SU-DHL-6 (cell line): ENCODE measurements around the gene CDK10.

ENCODE experiments used
- H2AFZ ChIP-seq: fragments of 200-600 bp; sonication (generic); 2 replicates; pipeline ENCODE4 v1.6.1; 2014; ENCODE audit warnings: low read depth, mild to moderate bottlenecking, moderate library complexity, mixed read lengths, antibody characterized with exemption, low read length; ENCODE audit not compliant: severe bottlenecking
- H3F3A ChIP-seq: fragments of 200-600 bp; shearing (Covaris generic); 2 replicates; pipeline ENCODE4 v1.6.0; 2016; ENCODE audit warnings: antibody characterized with exemption, mild to moderate bottlenecking; ENCODE audit not compliant: insufficient read depth
- H3K27ac ChIP-seq: fragments of 200-600 bp; sonication (generic); 2 replicates; pipeline ENCODE4 v1.5.1; 2016; ENCODE audit warnings: low read depth, mild to moderate bottlenecking, low read length, moderate library complexity, mixed read lengths
- H3K27me3 ChIP-seq: fragments of 200-600 bp; sonication (generic), shearing (Covaris generic); 2 replicates; pipeline ENCODE4 v1.6.0; 2014; ENCODE audit warnings: mild to moderate bottlenecking, low read length
- H3K36me3 ChIP-seq: fragments of 200-600 bp; sonication (generic); 2 replicates; pipeline ENCODE4 v1.6.1; 2014; ENCODE audit warnings: mild to moderate bottlenecking, low read length, mixed read lengths
- H3K4me2 ChIP-seq: fragments of 300-600, 200-600 bp; shearing (Covaris generic), sonication (generic); 2 replicates; pipeline ENCODE4 v1.6.0; 2014; ENCODE audit warnings: low read length, low read depth, mild to moderate bottlenecking; ENCODE audit not compliant: poor library complexity, severe bottlenecking
- H3K4me3 ChIP-seq: fragments of 200-600 bp; sonication (generic); 2 replicates; pipeline ENCODE4 v1.5.1; 2014; ENCODE audit warnings: antibody characterized with exemption, low read length, mild to moderate bottlenecking, mixed read lengths; ENCODE audit not compliant: insufficient read depth, poor library complexity, severe bottlenecking
- H3K79me2 ChIP-seq: fragments of 200-600 bp; sonication (generic); 2 replicates; pipeline ENCODE4 v1.6.1; 2014; ENCODE audit warnings: mild to moderate bottlenecking, low read length, moderate library complexity; ENCODE audit not compliant: insufficient read depth
- H3K9ac ChIP-seq: fragments of 200-600 bp; sonication (generic); 2 replicates; pipeline ENCODE4 v1.7.0; 2014; ENCODE audit warnings: mild to moderate bottlenecking, low read length
- H3K9me2 ChIP-seq: fragments of 200-600 bp; sonication (generic); replicated peaks from 2 replicates; pipeline ENCODE4 v1.6.1; 2014; ENCODE audit warnings: low read length; ENCODE audit not compliant: insufficient read depth
- H3K9me3 ChIP-seq: fragments of 200-600 bp; sonication (generic); 2 replicates; pipeline ENCODE4 v1.6.1; 2014; ENCODE audit warnings: low read length, mixed read lengths; ENCODE audit not compliant: insufficient read depth
- H4K20me1 ChIP-seq: fragments of 200-600 bp; sonication (generic); 2 replicates; pipeline ENCODE4 v1.6.1; 2014; ENCODE audit warnings: low read depth, mild to moderate bottlenecking, antibody characterized with exemption, low read length, moderate library complexity, mixed read lengths
- CTCF ChIP-seq: fragments of 200-600 bp; sonication (generic); IDR thresholded peaks from one replicate; pipeline ENCODE4 v1.5.1; 2017; ENCODE audit warnings: antibody characterized with exemption, mild to moderate bottlenecking, low read length, moderate library complexity; ENCODE audit not compliant: insufficient read depth, poor library complexity, severe bottlenecking
- EZH2phosphoT487 ChIP-seq: fragments of 200-600 bp; sonication (generic), shearing (Covaris generic); conservative IDR thresholded peaks from 2 replicates; pipeline ENCODE4 v1.6.1; 2018; ENCODE audit warnings: mild to moderate bottlenecking, antibody characterized with exemption, low read length, moderate library complexity, mixed read lengths

The CDK10 gene

GRCh38 chr16:89667633-89668032, 18.9 kb upstream of the CDK10 start:
- peaks cover 5% of the 10 kb centered on the region; the same call in 1 of the 2 replicates for H3K9me3 ChIP-seq
- H3K36me3 ChIP-seq = 0 out of 2 replicates have a peak, but pooled peaks cover 2% of the 10 kb centered on the region
- H3K27me3 ChIP-seq = no peaks in the 10 kb centered on the region
- no peak overlapping the region for H2AFZ ChIP-seq
- H3K4me3 ChIP-seq = no peak overlapping the region
- no peaks in the 10 kb centered on the region for H3K79me2 ChIP-seq
- no peaks in the 10 kb centered on the region for H3F3A ChIP-seq
- no peak overlapping the region for H3K27ac ChIP-seq
- no peaks in the 10 kb centered on the region for H3K9me2 ChIP-seq
- TF ChIP-seq CTCF = no peak
- no peak for TF ChIP-seq EZH2phosphoT487
- no peaks in the 10 kb centered on the region for H4K20me1 ChIP-seq
- H3K9ac ChIP-seq = no peak overlapping the region
- no peak overlapping the region for H3K4me2 ChIP-seq

GRCh38 chr16:89668790-89669158, 17.7 kb upstream of the CDK10 start:
- Histone ChIP-seq H3K79me2 (no peaks in the 10 kb centered on the region), H3K9me3 (peaks cover 5% of the 10 kb centered on the region; the same call in 1 of the 2 replicates), H3K27me3 (no peaks in the 10 kb centered on the region), H3K36me3 (0 out of 2 replicates have a peak, but pooled peaks cover 2% of the 10 kb centered on the region), H3K9ac (no peak overlapping the region), H2AFZ (no peak overlapping the region), H3K9me2 (no peaks in the 10 kb centered on the region), H3K4me2 (no peak overlapping the region), H3F3A (no peaks in the 10 kb centered on the region), H4K20me1 (no peaks in the 10 kb centered on the region), H3K4me3 (no peak overlapping the region), H3K27ac (no peak overlapping the region)
- TF ChIP-seq CTCF (no peak), EZH2phosphoT487 (no peak)

- Histone ChIP-seq H3K4me2 (no peak overlapping the region), H3K4me3 (no peak overlapping the region), H3K9me3 (peaks cover 5% of the 10 kb centered on the region; the same call in 1 of the 2 replicates), H3K79me2 (no peaks in the 10 kb centered on the region), H4K20me1 (no peaks in the 10 kb centered on the region), H2AFZ (no peak overlapping the region), H3K27ac (no peak overlapping the region), H3K36me3 (0 out of 2 replicates have a peak, but pooled peaks cover 2% of the 10 kb centered on the region), H3K9me2 (no peaks in the 10 kb centered on the region), H3K27me3 (no peaks in the 10 kb centered on the region), H3F3A (no peaks in the 10 kb centered on the region), H3K9ac (no peak overlapping the region)
- TF ChIP-seq CTCF (no peak), EZH2phosphoT487 (no peak)
Observed at GRCh38 chr16:89669755-89670154, 16.7 kb upstream of the CDK10 start.
